H1 (cell line): Measurements from ENCODE around the gene RCC1.

Experiments
- BRCA1 ChIP-seq: IDR thresholded peaks from 2 replicates; pipeline ENCODE4 v1.6.1; 2012; ENCODE audit warnings: low read depth, low read length, improper control_type of control experiment
- JUN ChIP-seq: IDR thresholded peaks from 2 replicates; pipeline ENCODE4 v1.6.1; 2011; ENCODE audit warnings: low read depth, mild to moderate bottlenecking, improper control_type of control experiment, low read length
- MAFK ChIP-seq: IDR thresholded peaks from 2 replicates; pipeline ENCODE4 v1.6.1; 2012; ENCODE audit warnings: low read depth, mild to moderate bottlenecking, improper control_type of control experiment, low read length
- RBBP5 ChIP-seq: IDR thresholded peaks from 2 replicates; pipeline ENCODE4 v1.7.1; 2012; ENCODE audit warnings: low read depth, mild to moderate bottlenecking, inconsistent platforms, low read length, moderate library complexity, borderline replicate concordance
- SP1 ChIP-seq: IDR thresholded peaks from 2 replicates; pipeline ENCODE4 v1.6.1; 2011; ENCODE audit warnings: low read depth, low read length
- SUZ12 ChIP-seq: fragments of 200-600 bp; sonication (generic); IDR thresholded peaks from 2 replicates; pipeline ENCODE4 v1.6.1; 2012; ENCODE audit warnings: mild to moderate bottlenecking, inconsistent platforms, low read length, moderate library complexity, mixed read lengths
- TAF1 ChIP-seq: IDR thresholded peaks from 2 replicates; pipeline ENCODE4 v1.6.1; 2011; ENCODE audit warnings: mild to moderate bottlenecking, low read depth, low read length
- TEAD4 ChIP-seq: IDR thresholded peaks from 2 replicates; pipeline ENCODE4 v1.6.1; 2012; ENCODE audit warnings: low read depth, low read length, inconsistent platforms, mixed read lengths
- TF ChIP-seq, protein P1 (sequence below), 3 experiments: IDR thresholded peaks; 1 replicate in 2 of 3; 2 replicates in 1 of 3; pipeline versions ENCODE4 v1.5.1 to v1.6.1; 2011; ENCODE audit warnings: low read length in 3 of 3, mild to moderate bottlenecking in 3 of 3, inconsistent platforms in 2 of 3, low read depth in 1 of 3, moderate library complexity in 1 of 3; ENCODE audit not compliant: insufficient read depth in 1 of 3; ENCODE audit errors: control extremely low read depth in 1 of 3

DNA sequence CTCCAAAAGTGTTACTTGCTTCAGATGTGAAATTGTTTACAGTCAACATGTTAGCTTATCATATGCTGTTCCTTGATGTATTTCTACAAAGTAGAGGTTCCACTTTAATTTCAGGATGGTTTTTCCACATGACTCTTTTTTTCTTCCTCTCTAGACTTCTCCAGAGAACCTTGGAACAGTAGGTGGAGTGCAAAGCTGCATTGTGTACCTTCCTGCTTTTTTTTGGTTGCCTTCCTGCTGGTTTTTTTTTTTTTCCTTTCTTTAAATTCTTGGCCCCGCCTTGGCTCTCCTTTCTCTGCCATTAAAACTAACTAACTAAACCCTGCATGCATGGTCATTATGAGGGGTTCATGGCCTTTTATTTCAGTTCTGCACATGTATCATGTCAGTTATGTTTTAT lies 48.2 kb upstream of the RCC1 start:
- TF ChIP-seq SP1 (no peak), BRCA1 (no peak), RBBP5 (no peak), MAFK (no peak), JUN (no peak), TEAD4 (no peak), SUZ12 (no peak), TAF1 (no peak)
- TF ChIP-seq, protein P1, sequence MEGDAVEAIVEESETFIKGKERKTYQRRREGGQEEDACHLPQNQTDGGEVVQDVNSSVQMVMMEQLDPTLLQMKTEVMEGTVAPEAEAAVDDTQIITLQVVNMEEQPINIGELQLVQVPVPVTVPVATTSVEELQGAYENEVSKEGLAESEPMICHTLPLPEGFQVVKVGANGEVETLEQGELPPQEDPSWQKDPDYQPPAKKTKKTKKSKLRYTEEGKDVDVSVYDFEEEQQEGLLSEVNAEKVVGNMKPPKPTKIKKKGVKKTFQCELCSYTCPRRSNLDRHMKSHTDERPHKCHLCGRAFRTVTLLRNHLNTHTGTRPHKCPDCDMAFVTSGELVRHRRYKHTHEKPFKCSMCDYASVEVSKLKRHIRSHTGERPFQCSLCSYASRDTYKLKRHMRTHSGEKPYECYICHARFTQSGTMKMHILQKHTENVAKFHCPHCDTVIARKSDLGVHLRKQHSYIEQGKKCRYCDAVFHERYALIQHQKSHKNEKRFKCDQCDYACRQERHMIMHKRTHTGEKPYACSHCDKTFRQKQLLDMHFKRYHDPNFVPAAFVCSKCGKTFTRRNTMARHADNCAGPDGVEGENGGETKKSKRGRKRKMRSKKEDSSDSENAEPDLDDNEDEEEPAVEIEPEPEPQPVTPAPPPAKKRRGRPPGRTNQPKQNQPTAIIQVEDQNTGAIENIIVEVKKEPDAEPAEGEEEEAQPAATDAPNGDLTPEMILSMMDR (IDR thresholded peaks at IDR 0.05; ENCODE audit: control extremely low read depth in 1 of 3, insufficient read depth in 1 of 3, low read depth in 1 of 3, low read length in 3 of 3), result no peak
